ENCODE data around the gene SLC5A1. TPM values are rescaled to one million over a fixed set of nuclear protein-coding genes. Genes with fewer than 3 reads are reported as not detected.

SLC5A1 gene
- total RNA-seq, 1 donor, result under 0.01 TPM

- H3K4me3 ChIP-seq (ENCODE audit: low read depth, low read length), result no peak overlapping the region
- TF ChIP-seq CTCF (IDR thresholded peaks at IDR 0.05; ENCODE audit: insufficient read depth, low read length), result no peak
- DNase-seq (ENCODE audit: low read depth), result no peak
Observed at GRCh38 chr22:32119568-32120235, 76.6 kb downstream of the SLC5A1 start.

DNA sequence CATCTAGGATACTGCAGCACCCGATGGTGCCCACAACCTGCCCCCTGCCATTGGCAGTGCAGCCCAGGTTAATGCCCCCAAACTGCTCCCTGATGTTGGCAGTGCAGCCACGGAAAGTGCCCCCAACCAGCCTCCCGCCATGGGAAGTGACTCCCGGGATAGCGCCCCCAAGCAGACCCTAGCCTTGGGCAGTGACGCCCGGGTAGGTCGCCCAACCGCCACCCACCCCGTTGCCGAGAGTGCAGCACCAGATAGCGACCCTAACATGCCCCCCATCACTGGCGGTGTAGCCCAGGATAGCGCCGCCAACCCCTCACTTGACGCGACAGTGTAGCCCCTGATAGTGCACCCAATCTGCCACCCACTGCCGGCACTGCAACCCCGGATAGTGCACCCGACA, 77.5 kb downstream of the SLC5A1 start:
- no peak for DNase-seq (ENCODE audit: low read depth)
- TF ChIP-seq CTCF (IDR thresholded peaks at IDR 0.05; ENCODE audit: insufficient read depth, low read length), result no peak
- no peak overlapping the region for H3K4me3 ChIP-seq (ENCODE audit: low read depth, low read length)

DNA sequence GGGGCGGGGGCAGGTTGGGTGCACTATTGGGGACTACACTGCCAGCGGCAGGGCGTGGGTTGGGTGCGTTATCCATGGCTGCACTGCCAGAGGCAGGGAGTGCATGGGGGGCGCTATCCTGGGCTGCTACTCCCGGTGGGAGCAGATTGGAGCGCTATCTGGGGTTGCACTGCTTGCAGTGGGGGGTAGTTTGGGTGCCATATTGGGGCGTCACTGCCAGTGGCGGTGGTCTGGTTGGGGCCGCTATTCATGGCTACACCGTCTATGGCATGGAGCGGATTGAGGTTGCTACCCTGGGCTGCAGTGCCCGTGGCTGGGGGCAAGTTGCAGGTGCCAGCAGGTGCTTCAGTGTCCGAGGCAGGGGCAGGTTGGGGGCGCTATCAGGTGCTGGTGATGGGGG, 79.8 kb downstream of the SLC5A1 start:
- TF ChIP-seq CTCF (IDR thresholded peaks at IDR 0.05; ENCODE audit: insufficient read depth, low read length), result no peak
- DNase-seq (ENCODE audit: low read depth), result no peak
- H3K4me3 ChIP-seq (ENCODE audit: low read depth, low read length), result no peak overlapping the region

GRCh38 chr22:32123657-32124056, 80.6 kb downstream of the SLC5A1 start:
- no peak overlapping the region for H3K4me3 ChIP-seq (ENCODE audit: low read depth, low read length)
- no peak for TF ChIP-seq CTCF (IDR thresholded peaks at IDR 0.05; ENCODE audit: insufficient read depth, low read length)
- DNase-seq (ENCODE audit: low read depth), result no peak

- TF ChIP-seq CTCF (IDR thresholded peaks at IDR 0.05; ENCODE audit: insufficient read depth, low read length), result no peak
- H3K4me3 ChIP-seq (ENCODE audit: low read depth, low read length), result no peak overlapping the region
- no peak for DNase-seq (ENCODE audit: low read depth)
Observed at GRCh38 chr22:32127904-32128303, 84.8 kb downstream of the SLC5A1 start.

DNA sequence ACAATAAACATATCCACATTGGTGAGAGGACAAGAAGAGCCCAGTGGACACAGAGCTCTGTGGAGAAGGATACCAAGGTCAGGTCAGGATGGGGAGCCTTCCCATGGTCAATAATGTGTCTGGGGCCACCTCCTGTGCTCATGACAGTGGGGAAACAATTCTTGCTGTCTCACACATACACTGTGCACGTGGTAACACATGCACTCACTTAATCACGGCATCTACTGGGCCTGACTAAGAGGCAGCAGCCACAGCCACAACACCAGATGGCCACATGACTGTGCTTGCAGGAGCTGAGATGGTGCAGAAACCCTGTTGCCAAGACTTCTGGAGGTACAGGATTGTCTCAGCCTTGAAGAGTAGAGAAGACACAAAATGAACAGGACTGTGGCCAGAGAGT, 87.4 kb downstream of the SLC5A1 start:
- no peak for TF ChIP-seq CTCF (IDR thresholded peaks at IDR 0.05; ENCODE audit: insufficient read depth, low read length)
- H3K4me3 ChIP-seq (ENCODE audit: low read depth, low read length), result no peak overlapping the region
- DNase-seq (ENCODE audit: low read depth), result no peak

- no peak overlapping the region for H3K4me3 ChIP-seq (ENCODE audit: low read depth, low read length)
- no peak for TF ChIP-seq CTCF (IDR thresholded peaks at IDR 0.05; ENCODE audit: insufficient read depth, low read length)
Observed at GRCh38 chr22:32132126-32132525, 89.1 kb downstream of the SLC5A1 start.

More at GRCh38 chr22:32132126-32132525, 89.1 kb downstream of the SLC5A1 start:
- DNase-seq (ENCODE audit: low read depth), result no peak

Measured in fibroblast of the aortic adventitia (primary cell).